Measurements from ENCODE around the gene GRID1. TPM values are rescaled to one million over a fixed set of nuclear protein-coding genes. Genes with fewer than 3 reads are reported as not detected.

The GRID1 gene
- total and polyA plus RNA-seq, 10 donors, result 0.06 to 0.42 (median 0.15) TPM; not detected in 4

DNA sequence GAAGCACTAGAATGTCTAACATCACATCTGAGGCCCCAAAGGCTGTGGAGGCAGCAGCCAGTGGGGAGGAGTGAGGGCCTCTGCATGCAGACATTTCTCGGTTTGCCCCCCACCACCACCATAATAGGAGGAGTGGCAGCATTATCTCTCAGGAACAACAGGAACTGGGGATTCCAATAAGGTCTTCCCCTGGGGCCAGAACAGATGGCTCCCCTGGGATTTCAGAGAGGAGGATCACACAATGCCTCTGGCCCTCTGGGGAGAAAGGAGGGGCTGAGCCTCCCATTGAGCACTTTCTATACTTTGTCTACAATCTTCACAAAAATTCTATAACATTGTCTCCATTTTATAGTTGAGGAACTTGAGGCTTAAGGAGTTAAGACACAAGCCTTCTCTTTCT is 61.1 kb downstream of the GRID1 start:
- Histone ChIP-seq H3K4me3 (no peak overlapping the region), H3K36me3 (no peaks in the 10 kb centered on the region), H3K27ac (no peak overlapping the region), H3K9me3 (no peaks in the 10 kb centered on the region), H3K4me1 (no peaks in the 10 kb centered on the region), H3K27me3 (replicated peaks in 1 of 7) (peaks cover 0 to 45% (median 0%) of the 10 kb centered on the region in 7 donors)
- DNase-seq, result peak; percentile 8
- TF ChIP-seq POLR2A (IDR thresholded peaks at IDR 0.05) (no peak), POLR2AphosphoS5 (IDR thresholded peaks at IDR 0.05) (no peak)
- TF ChIP-seq, protein P1, sequence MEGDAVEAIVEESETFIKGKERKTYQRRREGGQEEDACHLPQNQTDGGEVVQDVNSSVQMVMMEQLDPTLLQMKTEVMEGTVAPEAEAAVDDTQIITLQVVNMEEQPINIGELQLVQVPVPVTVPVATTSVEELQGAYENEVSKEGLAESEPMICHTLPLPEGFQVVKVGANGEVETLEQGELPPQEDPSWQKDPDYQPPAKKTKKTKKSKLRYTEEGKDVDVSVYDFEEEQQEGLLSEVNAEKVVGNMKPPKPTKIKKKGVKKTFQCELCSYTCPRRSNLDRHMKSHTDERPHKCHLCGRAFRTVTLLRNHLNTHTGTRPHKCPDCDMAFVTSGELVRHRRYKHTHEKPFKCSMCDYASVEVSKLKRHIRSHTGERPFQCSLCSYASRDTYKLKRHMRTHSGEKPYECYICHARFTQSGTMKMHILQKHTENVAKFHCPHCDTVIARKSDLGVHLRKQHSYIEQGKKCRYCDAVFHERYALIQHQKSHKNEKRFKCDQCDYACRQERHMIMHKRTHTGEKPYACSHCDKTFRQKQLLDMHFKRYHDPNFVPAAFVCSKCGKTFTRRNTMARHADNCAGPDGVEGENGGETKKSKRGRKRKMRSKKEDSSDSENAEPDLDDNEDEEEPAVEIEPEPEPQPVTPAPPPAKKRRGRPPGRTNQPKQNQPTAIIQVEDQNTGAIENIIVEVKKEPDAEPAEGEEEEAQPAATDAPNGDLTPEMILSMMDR (IDR thresholded peaks at IDR 0.05 in 8 of 11, conservative IDR thresholded peaks at IDR 0.05 in 3 of 11), result no peak
- WGBS, 5 donors, result 29 to 70% (median 43%) methylated on average over 1 of the region's 1 CpG
- intact Hi-C loops (cut with DNase I; ENCODE audit: low total_unique reads), result no loop called here

DNA sequence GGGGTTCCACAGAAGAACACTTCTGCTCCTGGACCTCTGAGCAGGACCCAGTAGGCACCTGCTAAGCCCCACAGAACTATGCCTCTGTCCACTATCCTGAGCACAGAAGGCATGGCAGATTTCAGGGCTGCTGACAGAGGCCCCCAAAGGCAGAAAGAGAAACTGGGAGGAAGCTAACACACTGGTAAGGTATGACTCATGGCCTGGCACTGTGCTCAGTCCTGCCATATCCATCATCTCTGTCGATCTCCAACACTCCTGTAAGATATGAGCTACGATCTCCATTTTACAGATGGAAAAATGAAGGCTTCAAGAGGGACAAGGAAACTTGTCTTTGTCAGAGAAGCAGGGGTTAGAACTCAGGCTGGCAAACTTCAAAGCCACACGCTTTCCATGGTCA is 62.2 kb downstream of the GRID1 start:
- intact Hi-C loops (cut with DNase I; ENCODE audit: low total_unique reads), result no loop called here
- WGBS, 5 donors, result 65 to 84% (median 78%) methylated on average over 3 of the region's 3 CpGs
- Histone ChIP-seq H3K27ac (no peak overlapping the region), H3K27me3 (replicated peaks in 1 of 7) (peaks cover 0 to 44% (median 0%) of the 10 kb centered on the region in 7 donors), H3K36me3 (no peaks in the 10 kb centered on the region), H3K4me3 (no peak overlapping the region), H3K4me1 (no peaks in the 10 kb centered on the region), H3K9me3 (no peaks in the 10 kb centered on the region)
- DNase-seq, result peak; percentile 39
- TF ChIP-seq, protein P1 (IDR thresholded peaks at IDR 0.05 in 8 of 11, conservative IDR thresholded peaks at IDR 0.05 in 3 of 11), result no peak
- TF ChIP-seq POLR2AphosphoS5 (IDR thresholded peaks at IDR 0.05) (no peak), POLR2A (IDR thresholded peaks at IDR 0.05) (no peak)

DNA sequence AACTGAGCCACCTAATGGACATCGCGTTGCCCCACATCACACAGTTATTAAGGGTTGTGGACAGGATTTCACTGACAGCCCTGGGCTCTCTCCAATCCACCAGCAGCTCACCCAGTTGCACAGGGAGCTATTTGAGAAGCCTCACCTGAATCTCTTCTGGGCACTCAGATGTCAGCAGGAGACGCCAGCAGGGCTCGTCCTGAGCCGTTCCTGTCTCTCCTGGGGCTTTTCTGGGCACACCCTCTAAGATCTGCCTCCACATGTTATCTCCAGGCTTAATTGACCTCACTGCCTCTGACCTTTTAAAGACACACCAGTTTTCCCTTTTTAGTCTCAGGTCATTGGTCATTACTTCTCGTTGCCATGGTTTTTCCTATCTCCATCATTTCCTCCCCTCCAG is 63.0 kb downstream of the GRID1 start:
- H3K4me3 ChIP-seq, result no peak overlapping the region
- 57 to 73% (median 64%) methylated on average over 6 of the region's 6 CpGs for WGBS, 5 donors
- H3K9me3 ChIP-seq, result no peaks in the 10 kb centered on the region
- H3K27ac ChIP-seq, result no peak overlapping the region
- H3K36me3 ChIP-seq, result no peaks in the 10 kb centered on the region
- no peaks in the 10 kb centered on the region for H3K4me1 ChIP-seq
- DNase-seq, result peak; percentile 50
- TF ChIP-seq POLR2A (IDR thresholded peaks at IDR 0.05) (no peak), POLR2AphosphoS5 (IDR thresholded peaks at IDR 0.05) (no peak)
- TF ChIP-seq, protein P1 (IDR thresholded peaks at IDR 0.05 in 8 of 11, conservative IDR thresholded peaks at IDR 0.05 in 3 of 11), result no peak
- intact Hi-C loops (cut with DNase I; ENCODE audit: low total_unique reads), result no loop called here
- peaks cover 0 to 44% (median 0%) of the 10 kb centered on the region in 7 donors for H3K27me3 ChIP-seq (replicated peaks in 1 of 7)

DNA sequence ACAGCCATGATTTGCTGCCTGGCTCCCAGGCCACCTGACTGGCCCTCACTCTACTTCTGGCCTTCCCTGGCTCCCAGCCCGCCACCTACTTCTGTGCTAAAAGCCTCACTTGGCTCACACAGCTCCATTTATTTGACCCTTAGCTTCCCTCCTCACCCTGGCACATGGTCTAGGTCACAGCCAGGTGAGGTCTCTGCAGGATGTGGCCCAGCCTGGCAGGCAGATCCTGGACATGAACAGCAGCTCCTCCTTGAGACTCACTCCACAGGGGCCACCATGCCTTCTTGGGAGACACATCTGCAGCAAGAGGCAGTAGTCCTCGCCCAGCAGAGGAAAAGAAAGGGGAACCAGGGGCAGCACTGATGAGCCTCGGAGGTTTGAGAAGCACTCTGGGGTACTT is 64.6 kb downstream of the GRID1 start:
- intact Hi-C loops (cut with DNase I; ENCODE audit: low total_unique reads), result no loop called here
- H3K4me1 ChIP-seq, result no peaks in the 10 kb centered on the region
- no peak overlapping the region for H3K4me3 ChIP-seq
- peaks cover 0 to 44% (median 0%) of the 10 kb centered on the region in 7 donors for H3K27me3 ChIP-seq (replicated peaks in 1 of 7)
- TF ChIP-seq POLR2AphosphoS5 (IDR thresholded peaks at IDR 0.05) (no peak), POLR2A (IDR thresholded peaks at IDR 0.05) (no peak)
- TF ChIP-seq, protein P1 (IDR thresholded peaks at IDR 0.05 in 8 of 11, conservative IDR thresholded peaks at IDR 0.05 in 3 of 11), result no peak
- H3K27ac ChIP-seq, result no peak overlapping the region
- no peaks in the 10 kb centered on the region for H3K36me3 ChIP-seq
- peak; percentile 49 for DNase-seq
- no peaks in the 10 kb centered on the region for H3K9me3 ChIP-seq
- WGBS, 5 donors, result 57 to 79% (median 69%) methylated on average over 3 of the region's 3 CpGs
